Left hindlimb (tissue), 1 donor: ENCODE measurements around the gene ISM2.

Experiments used
- DNase-seq: peaks from one replicate; pipeline ENCODE4 v3.0.0-alpha.2; 2018

ISM2 gene

DNA sequence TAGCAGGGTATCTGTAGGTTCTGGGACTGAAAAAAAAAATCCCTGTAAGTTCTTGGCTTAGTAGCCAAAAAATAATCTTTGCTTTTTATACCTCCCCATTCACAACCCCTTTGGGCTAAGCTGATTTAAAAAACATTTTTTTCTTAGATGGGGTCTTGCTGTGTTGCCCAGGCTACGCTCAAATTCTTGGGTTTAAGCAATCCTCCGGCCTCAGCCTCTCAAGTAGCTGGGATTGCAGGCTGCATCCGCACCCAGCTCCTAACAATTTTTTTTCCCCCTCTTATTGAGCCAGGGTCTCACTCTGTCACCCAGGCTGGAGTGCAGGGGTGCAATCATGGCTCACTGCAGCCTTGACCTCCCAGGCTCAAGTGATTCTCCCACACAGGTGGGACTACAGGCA, 9.1 kb upstream of the ISM2 start:
- no peak for DNase-seq

DNA sequence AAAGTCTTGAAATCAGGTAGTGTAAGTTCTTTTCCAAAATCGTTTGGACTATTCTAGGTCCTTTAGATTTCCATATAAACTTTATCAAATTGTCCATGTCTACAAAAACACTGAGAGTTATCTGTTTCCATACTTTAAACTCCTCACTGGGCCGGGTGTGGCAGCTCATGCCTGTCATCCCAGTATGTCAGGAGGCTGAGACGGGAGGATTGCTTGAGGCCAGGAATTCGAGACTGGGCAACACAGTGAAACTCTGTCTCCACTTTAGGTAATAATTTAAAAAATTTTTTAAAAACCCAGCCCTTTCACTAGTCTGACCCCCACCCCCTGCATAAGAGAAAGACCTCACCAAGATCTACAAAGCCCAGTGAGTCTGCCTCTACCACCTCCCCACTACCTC, 6.4 kb upstream of the ISM2 start:
- DNase-seq: no peak

DNA sequence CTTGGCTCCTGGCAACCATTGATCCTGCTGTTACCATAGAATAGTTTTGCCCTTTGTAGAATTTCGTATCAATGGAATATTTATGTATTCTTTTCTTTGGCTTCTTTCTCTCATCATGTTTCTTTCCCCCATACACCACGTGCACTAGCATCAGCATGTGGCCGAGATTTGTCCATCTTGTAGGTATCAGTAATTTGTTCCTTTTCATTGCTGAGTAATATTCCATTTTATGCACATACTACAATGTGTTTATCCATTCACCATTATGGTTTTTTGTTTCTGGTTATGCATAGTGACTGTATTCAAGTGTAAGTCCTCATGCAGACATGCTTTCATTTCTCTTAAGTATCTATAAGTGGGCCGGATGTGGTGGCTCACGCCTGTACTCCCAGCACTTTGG, 4.5 kb upstream of the ISM2 start:
- DNase-seq: no peak

DNA sequence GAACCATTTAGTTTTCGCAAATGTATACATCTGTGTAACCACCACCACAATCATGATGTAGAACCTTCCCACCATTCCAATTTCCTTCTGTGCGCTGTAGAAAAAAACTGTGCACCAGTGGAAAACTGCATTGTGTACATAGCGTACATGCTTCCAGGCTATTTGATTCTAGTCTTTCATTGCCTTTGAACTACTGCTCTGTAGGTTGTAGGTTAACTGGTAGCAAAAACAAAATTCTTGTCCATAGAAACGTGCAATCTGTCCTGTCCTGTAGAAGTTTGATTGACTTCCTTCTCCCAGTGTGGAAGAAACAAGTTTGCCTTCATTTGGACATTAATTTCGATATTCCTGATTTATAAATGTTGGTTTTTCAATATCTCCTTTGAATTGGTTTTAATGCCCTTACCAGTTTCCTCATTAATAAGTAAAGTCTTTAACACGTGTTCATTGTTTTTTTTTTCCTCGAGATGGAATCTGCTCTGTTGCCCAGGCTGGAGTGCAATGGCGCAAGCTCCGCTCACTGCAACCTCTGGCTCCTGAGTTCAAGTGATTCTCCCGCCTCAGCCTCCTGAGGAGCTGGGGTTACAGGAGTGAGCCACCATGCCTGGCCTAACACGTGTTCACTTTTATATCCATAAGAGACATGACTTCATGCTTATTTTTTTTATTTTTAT, 3.6 kb upstream of the ISM2 start:
- no peak for DNase-seq

DNA sequence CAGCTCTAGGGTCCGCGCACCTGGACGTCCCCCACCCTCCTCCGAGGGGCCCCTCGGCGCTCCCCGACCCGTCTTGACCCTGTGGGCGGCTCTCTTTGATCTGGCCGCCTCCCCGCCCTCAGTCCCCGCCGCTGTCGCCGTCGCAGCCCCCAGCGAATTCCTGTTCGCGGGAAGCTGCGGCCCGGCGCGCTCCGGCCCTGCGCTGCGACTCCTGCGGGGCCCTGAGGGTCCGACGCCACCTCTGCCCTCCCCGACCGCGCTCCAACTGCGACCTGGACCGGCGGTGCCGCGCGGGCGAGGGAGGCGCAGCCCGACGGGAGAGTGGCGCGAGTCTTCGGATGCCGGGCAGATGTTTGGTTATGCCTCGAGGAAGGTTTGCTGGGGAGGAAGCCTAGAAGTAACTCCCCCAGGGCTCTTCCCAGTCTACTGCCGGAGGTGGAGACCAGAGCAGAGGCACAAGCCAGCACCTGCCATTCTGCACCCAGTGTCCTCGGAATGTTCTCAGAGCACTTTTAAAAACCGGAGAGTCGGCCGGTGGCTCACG, 440 bp upstream of the ISM2 start:
- no peak for DNase-seq

DNA sequence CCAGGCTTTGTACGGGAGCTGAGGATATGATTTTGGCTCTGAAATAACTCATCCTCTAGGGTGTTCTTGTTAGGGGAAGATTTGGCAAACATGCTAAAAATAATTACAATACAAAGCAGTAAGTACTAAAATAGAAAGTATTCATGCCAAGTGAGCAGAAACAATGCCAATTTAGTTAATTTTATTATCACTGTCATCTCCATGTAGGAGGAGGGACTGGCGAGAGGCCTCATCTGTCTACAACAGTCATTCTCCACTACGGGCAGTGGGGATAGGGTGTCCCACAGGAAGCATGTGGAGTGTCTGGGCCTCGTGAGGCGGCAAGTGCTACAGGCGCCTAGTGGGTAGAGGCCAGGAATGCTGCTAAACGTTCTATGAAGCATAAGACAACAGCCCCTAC, 3.3 kb downstream of the ISM2 start:
- DNase-seq: no peak

DNA sequence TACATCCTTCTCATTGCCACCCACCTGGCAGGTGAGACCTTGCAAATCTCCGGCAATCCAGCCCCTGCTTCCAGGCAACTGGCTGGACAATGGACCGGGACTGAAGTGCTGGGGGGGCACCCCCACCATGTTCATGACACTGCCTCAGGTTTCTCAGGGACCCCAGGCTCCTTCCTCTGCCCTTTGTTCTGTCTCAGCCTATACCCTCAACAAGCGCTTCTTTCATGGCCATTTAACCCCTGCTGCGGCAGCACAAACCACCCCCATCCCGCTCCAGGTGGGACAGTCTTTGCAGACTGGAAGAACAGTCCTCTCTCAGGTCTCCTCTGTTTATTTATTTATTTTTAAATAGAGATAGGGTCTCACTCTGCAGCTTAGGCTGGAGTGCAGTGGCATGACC, 7.6 kb downstream of the ISM2 start:
- DNase-seq: no peak

DNA sequence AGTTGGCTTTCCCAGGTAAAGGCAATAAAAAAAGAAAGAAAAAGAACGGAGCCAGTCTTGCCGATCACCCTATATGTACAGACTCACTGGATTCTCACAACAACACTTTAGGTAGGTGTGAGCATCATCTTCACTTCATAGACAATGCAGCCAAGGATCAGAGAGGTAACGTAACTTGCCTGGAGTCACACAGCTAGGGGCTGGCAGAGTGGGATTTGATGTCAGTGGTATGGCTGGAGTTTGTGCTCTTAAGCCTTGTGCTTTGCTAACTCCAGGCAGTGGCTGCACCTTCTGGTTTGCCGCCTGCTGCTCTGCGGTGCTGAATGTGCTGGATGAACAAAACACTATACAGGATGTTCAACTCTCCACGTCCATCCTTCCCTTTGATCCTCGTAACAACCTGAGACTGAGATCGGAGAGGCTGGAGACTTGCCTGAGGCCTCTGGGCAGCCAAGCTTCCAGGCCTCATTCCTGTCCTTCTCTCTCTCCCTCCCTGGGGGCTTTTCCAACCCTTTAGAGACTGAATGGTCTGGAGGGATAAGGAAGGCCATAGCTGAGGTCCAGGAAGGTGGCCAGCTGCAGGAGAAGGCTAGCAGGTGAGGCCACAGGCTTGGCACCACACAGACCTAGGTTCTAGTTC, 8.1 kb downstream of the ISM2 start:
- no peak for DNase-seq

DNA sequence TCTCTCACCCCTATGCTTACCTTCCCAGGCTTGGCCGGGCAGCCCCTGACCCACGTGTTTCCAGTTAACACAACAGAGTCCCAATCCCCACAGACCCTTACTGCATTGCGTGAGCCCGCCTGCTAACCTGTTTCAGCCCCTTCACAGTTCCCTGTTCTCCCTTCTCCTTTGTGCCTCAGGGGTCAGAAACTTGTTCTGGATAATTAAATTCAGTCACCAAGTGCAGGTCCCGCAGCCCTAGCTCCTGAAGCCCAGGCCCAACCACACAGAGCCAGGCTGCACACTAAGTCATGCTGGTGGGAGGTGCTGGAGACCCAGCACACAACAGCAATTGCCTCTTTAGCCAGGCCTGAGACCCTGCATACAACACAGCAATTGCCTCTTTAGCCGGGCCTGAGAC, 9.6 kb downstream of the ISM2 start:
- no peak for DNase-seq

DNA sequence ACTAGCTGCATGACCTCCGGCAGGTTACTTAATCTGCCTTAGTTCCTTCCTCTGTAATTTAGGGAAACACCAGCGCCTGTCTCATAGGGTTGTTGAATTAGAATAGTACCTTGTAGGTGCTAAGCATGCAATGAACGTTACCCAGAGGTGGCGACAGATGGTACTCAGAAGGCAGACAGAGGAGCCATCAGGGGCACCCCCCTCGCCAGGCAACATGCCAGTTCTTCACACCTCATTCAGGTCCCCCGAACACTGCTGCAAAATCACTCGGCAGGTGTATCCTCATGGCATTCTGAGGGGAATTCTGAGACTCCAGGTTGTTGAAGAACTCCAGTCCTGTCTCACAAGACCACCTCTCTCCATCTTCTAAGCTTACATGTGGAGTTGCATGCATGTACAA, 10.1 kb downstream of the ISM2 start:
- no peak for DNase-seq

DNA sequence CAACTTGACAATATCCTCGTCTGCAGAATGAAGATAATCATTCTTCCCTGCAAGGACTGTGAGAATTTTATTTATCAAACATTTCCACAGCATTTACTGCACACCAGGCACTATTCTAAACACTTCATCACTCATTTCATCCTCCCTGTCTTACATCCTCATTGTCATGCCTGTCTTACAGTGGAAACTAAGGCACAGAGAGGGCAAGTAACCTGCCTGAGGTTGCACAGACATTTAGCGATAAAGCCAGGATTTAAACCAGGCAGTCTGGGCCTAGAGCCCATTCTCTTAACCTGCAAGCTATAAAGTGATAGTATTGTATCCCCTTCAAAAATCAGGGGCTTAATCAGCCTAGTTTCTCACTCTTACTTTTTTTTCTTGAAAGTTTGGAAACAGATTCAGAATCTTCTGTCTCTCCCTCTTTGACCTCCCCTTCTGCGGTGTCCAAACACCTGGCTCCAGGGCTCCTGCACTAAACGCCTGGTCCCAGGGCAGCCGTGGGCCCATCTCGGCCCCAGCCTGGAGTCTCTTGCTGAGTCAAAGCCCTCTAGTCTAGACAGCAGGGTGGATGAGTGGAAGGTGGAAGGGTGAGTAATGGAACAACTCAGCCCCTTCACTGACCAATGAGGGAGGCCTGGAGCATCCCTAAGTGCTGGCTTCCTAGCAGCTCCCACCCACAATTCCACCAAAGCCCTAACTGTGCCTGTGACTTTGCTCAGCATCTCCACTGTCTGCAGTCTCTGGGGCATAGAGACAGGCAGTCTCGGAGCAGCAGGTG, 12.5 kb downstream of the ISM2 start:
- DNase-seq: no peak

DNA sequence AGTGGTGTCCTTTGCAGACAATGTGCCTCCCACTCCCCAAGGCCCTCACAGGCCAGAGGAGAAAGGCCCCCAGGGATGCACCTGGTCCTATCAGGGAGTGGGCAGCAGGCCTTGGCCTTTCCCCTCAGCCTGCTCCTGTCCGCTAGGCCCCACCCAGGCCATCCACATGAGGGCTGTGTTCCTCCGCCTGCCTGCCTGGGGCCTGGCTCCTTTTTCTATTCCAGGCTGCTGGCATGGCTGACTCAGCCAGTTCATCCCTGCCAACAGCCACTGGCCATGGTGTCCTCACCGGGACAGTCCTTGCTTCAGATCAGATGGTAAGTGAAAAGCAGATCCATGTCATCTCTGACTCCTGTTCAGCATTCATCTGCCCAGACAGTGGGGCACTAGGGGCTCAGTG, 13.4 kb downstream of the ISM2 start:
- DNase-seq: no peak

DNA sequence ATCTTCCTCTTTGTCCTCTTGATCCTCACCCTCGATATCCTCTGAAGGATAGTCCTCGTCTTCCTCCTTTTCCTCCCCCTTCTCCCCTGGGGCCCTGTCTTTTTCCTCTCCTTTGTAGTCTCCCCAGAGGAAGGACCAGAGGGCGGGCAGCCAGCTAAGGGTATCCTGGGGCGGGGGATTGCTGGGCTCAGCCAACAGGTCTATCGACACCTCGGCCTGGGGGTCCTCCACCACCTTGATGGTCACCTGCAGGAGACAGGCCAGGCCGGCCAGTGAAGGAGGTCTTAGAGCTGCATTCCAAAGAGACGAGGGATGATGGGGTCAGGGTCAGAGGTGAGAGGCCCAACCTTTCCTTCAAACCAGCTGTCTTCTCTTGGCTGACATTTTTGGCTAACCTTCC, 16.2 kb downstream of the ISM2 start:
- DNase-seq: no peak

DNA sequence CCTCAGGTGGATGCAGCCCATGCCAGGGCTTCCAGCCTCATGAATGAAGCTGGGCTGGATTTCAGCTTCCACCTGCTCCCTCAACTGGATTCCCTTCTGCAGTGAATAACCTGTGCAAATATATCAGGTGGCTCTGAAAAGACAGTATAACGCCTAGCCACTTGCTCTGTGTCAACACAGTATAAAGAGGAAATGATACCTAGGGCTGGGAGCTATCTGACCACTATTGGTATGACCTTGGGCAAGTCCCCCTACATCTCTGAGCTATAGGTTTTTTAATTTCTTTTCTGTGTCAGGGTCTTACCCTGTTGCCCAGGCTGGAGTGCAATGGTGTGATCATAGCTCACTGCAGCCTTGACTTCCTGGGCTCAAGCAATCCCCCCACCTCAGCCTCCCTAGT, 19.8 kb downstream of the ISM2 start:
- DNase-seq: no peak

DNA sequence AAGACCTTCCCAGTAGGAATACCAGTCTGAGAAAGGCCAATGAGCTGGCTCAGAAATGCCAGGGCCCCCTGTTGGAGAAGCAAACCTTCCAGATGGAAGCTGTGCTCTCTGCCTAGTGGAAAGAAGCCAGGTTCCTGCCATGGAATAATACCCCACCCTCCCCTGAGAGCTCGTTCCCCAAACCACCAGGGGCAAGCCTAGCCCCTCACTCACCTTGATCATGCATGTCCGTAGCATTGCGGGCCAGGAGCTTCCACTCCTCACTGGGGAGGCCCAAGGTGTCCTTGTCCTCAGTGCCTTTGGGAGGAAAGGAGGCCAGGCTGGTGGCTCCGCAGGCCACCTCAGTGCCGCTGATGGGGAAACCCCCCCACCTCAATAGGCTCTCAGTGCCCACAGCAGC, 20.6 kb downstream of the ISM2 start:
- DNase-seq: no peak

DNA sequence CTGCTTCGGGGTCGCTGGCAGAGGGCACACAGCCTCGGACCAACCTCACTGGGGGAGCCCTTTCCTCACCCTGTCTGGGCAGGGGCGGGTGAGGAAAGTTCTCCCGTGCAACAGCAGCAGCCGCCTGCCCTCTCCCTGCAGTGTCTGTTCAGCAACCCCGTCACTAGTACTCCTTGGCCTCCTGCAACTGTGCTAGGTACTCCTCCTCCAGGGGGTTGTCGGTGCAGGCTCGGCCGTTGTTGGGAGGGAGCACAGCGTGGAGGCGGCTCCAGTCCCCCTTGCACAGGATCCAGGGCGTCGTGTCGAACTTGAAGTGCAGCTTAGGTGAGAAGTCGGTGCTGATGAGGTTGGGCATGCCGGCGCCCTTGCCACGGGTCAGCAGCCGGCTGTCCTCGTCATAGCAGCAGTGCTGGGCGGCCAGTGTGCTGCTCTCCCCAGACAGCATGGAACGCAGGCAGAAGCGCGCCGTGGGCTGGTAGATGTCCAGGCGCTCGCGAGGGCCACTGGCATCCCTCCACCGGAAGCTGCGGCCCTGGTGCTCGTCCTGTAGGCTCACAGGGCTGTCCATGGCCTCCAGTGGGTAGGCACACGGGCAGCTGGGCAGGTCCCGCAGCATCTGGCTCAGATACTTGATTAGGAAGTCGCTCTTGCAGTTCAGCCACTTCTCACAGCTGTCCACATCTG, 23.0 kb downstream of the ISM2 start:
- no peak for DNase-seq

DNA sequence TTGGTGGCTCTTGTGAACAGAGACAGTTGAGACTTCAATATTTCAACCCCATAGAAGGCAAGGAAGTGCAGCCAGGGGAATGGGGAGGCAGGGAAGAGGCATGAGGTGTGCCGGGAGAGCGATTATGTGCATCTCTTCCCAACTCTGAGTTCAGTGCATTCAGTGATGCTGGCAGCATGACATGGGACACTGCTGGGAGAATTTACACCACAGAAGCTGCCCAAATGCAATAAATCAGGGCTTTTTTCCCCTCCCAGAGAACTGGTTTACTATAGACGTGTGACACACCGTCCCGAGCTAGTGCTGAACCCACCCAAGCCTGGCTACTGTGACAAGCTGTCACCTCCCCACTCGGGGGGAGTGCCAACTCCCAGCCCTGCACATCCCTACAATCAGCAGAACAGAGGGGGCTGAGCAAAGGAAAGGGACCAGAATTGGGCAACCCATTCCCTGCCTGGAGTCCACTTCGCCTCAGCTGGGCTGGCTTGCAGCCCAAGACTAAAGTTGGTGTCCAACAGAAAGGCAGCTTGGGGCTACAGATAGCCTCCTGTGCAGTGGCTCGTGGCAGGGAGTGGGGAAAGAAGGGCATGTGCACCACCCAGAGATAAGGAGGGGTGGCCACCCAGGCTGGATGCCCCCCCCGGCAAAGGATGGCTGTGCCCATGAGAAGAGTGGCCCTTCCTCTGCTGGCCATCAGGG, 24.0 kb downstream of the ISM2 start:
- no peak for DNase-seq

DNA sequence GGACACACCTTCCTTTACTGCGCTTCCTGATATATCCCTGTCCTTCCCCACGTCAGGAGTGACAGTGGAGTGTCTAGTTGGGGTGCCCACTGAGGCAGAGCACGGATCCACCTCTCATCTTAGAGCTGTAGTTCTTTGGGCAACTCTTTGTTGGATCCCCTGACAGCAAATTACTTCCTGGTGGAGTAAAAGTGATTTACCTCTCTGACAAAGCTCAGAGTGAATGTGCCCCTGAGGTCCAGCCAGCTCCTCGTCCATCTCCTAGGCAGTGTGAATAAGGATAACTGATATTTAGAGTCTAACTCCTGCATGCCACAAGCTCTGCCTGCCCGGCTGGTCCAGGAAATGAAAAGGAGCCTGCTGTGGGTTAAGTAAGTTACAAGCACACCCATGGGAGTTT, 24.7 kb downstream of the ISM2 start:
- no peak for DNase-seq

DNA sequence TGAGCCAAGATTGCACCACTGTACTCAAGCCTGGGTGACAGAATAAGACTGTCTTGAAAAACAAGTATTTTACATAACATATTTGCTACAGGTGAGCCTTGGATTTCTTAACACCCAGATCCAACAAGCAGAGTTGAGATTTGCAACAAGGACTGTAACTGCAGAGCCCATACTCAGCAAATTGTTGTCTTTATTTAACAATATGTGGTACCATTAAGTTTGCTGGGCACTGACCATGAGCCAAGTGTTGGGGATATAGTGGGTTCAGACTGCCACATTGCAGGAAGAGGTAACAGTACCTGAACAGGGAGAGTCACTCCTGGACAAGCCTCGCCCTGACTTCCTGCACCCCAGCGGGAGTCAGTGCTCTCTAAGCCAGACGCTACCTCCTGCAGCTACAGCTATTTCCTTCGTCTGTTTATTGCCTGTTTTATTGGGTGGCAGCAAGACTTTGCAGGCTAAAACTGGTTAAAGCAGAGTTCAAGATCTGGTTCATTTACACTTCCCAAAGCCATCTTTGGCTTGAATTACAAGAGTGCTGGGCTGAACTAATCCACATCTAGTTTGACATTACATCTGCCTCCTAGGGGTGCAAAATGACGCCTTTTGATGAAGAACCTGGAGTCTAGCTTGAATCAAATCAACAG, 28.3 kb downstream of the ISM2 start:
- DNase-seq: no peak

DNA sequence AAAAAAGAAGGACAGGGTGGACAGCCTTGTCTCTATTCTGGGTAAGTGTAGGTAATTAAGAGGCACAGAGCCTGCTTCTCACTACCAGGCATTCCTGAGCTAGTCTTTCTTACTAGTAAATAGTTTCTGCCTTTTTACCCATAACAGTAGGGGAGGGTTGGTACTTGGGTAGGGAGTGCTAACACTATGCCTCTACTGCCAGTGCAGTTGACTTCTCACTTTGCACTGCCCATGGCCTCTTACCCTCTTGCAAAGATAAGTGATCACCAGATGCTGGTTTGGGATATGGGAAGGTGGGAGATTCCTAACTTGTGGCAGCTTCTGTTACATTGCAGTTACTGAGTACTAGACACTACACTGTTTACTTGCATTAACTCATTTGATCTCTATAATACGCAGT, 29.1 kb downstream of the ISM2 start:
- no peak for DNase-seq

DNA sequence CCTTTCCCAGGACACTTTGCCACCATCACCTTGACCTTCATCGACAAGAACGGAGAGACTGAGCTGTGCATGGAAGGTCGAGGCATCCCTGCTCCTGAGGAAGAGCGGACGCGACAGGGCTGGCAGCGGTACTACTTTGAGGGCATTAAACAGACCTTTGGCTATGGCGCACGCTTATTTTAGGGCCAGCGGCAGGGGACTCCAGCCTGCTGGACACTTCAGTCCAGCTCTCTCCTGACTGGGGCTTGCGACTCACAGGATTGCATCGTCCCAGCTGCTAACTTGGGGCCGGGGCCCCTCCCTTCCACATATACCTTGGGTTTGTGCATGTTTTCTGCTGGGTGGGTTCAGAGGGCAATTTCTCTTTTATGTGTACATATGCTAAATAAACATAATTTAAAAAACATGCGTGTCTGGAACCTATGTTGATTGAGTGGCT, 29.5 kb downstream of the ISM2 start:
- no peak for DNase-seq

DNA sequence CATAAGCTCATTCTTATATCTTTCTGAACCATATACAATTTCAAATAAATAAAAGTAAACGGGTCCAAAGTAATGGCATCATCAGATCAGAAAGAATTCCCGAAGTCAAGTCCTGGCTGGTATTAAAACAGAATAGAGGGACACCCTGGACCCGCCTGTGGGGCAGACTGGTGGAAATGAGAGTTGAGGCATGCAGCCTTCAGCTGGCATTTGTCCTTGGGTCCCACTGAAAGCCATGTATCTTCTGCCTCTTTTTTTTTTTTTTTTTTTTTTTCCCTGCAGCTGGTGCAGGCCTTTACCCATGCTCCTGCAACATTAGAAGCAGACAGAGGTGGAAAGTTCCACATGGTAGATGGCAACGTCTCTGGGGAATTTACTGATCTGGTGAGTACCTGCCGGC, 30.8 kb downstream of the ISM2 start:
- no peak for DNase-seq
